Measurements from ENCODE around the gene MACROH2A2.

MACROH2A2 gene

DNA sequence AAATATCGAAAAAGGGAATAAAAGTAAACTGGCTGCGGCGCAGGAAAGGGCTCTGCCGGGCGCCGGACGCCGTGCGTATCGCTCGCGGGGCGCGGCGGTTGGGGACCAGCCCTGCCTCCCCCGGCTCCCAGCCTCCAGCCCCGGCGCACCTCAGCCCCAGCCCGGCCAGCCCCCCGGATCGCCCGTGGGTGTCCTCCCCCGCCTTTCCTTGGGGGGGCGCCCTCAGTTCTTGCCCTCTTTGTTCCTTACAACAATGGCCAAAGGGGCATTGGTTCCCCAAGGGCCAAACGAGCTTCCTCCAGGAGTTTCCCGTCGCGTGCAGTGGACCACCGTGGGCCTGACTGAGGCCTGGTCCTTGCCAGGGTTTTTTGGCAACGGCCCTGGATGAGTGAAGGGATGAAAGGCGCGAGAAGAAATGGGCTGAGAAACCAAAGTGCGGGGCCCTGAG, 1.2 kb downstream of the MACROH2A2 start:
- no peak overlapping the region for H2AFZ ChIP-seq (ENCODE audit: low read depth, low read length)
- no peaks in the 10 kb centered on the region for H4K20me1 ChIP-seq (ENCODE audit: insufficient read depth, low read length)
- no peak overlapping the region for H3K4me3 ChIP-seq (ENCODE audit: low read length)
- H3K27ac ChIP-seq (ENCODE audit: low read length), result no peak overlapping the region
- peaks cover 9% of the 10 kb centered on the region; the same call in 1 of the 2 replicates for H3K27me3 ChIP-seq (ENCODE audit: low read depth, low read length)
- no peak overlapping the region for H3K4me2 ChIP-seq (ENCODE audit: low read length)
- no peaks in the 10 kb centered on the region for H3K79me2 ChIP-seq (ENCODE audit: low read length)
- H3K9me3 ChIP-seq (ENCODE audit: insufficient read depth, low read length), result no peaks in the 10 kb centered on the region
- no peak overlapping the region for H3K9ac ChIP-seq (ENCODE audit: low read length)
- H3K4me1 ChIP-seq (ENCODE audit: low read length), result no peaks in the 10 kb centered on the region
- no peaks in the 10 kb centered on the region for H3K36me3 ChIP-seq (replicated peaks; ENCODE audit: low read depth, low read length)
- TF ChIP-seq, protein P1, sequence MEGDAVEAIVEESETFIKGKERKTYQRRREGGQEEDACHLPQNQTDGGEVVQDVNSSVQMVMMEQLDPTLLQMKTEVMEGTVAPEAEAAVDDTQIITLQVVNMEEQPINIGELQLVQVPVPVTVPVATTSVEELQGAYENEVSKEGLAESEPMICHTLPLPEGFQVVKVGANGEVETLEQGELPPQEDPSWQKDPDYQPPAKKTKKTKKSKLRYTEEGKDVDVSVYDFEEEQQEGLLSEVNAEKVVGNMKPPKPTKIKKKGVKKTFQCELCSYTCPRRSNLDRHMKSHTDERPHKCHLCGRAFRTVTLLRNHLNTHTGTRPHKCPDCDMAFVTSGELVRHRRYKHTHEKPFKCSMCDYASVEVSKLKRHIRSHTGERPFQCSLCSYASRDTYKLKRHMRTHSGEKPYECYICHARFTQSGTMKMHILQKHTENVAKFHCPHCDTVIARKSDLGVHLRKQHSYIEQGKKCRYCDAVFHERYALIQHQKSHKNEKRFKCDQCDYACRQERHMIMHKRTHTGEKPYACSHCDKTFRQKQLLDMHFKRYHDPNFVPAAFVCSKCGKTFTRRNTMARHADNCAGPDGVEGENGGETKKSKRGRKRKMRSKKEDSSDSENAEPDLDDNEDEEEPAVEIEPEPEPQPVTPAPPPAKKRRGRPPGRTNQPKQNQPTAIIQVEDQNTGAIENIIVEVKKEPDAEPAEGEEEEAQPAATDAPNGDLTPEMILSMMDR (IDR thresholded peaks at IDR 0.05; ENCODE audit: low read depth, low read length), result no peak
- no peak for TF ChIP-seq EZH2phosphoT487 (IDR thresholded peaks at IDR 0.05; ENCODE audit: low read depth)

- Histone ChIP-seq H2AFZ (ENCODE audit: low read depth, low read length) (no peak overlapping the region), H3K4me3 (ENCODE audit: low read length) (no peak overlapping the region), H3K9ac (ENCODE audit: low read length) (no peak overlapping the region), H4K20me1 (ENCODE audit: insufficient read depth, low read length) (no peaks in the 10 kb centered on the region), H3K27ac (ENCODE audit: low read length) (no peak overlapping the region), H3K9me3 (ENCODE audit: insufficient read depth, low read length) (no peaks in the 10 kb centered on the region), H3K36me3 (replicated peaks; ENCODE audit: low read depth, low read length) (no peaks in the 10 kb centered on the region), H3K4me1 (ENCODE audit: low read length) (no peaks in the 10 kb centered on the region), H3K79me2 (ENCODE audit: low read length) (no peaks in the 10 kb centered on the region), H3K27me3 (ENCODE audit: low read depth, low read length) (peaks cover 8% of the 10 kb centered on the region; the same call in 1 of the 2 replicates), H3K4me2 (ENCODE audit: low read length) (no peak overlapping the region)
- TF ChIP-seq, protein P1 (IDR thresholded peaks at IDR 0.05; ENCODE audit: low read depth, low read length), result no peak
- TF ChIP-seq EZH2phosphoT487 (IDR thresholded peaks at IDR 0.05; ENCODE audit: low read depth), result no peak
These were observed 2.3 kb downstream of the MACROH2A2 start for GRCh38 chr10:70054902-70055301.

DNA sequence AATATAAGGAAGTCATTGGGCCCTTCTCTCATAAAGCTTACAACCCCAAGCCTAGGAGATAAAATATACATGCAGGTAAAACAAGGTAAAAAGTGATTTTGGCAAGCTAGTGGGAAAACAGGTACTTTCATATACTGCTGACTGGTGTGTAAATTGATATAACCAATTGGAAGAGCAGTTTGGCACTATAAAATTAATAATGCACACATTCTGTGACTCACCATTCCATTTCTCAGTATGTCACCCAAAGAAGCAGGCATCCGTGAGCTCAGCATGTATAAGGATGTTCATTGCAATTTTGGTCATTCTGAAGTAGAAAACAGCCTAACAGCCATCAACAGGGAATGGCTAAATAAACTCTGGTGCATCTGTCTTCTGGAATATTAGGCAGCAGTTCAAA, 2.9 kb downstream of the MACROH2A2 start:
- TF ChIP-seq EZH2phosphoT487 (IDR thresholded peaks at IDR 0.05; ENCODE audit: low read depth), result no peak
- TF ChIP-seq, protein P1 (IDR thresholded peaks at IDR 0.05; ENCODE audit: low read depth, low read length), result no peak
- peaks cover 6% of the 10 kb centered on the region; the same call in 1 of the 2 replicates for H3K27me3 ChIP-seq (ENCODE audit: low read depth, low read length)
- no peak overlapping the region for H3K9ac ChIP-seq (ENCODE audit: low read length)
- no peaks in the 10 kb centered on the region for H3K36me3 ChIP-seq (replicated peaks; ENCODE audit: low read depth, low read length)
- no peak overlapping the region for H3K27ac ChIP-seq (ENCODE audit: low read length)
- H3K4me1 ChIP-seq (ENCODE audit: low read length), result no peaks in the 10 kb centered on the region
- no peaks in the 10 kb centered on the region for H3K79me2 ChIP-seq (ENCODE audit: low read length)
- no peak overlapping the region for H2AFZ ChIP-seq (ENCODE audit: low read depth, low read length)
- H4K20me1 ChIP-seq (ENCODE audit: insufficient read depth, low read length), result no peaks in the 10 kb centered on the region
- H3K9me3 ChIP-seq (ENCODE audit: insufficient read depth, low read length), result no peaks in the 10 kb centered on the region
- no peak overlapping the region for H3K4me2 ChIP-seq (ENCODE audit: low read length)
- H3K4me3 ChIP-seq (ENCODE audit: low read length), result no peak overlapping the region

GRCh38 chr10:70057306-70057705, 4.7 kb downstream of the MACROH2A2 start:
- H3K9me3 ChIP-seq (ENCODE audit: insufficient read depth, low read length), result no peaks in the 10 kb centered on the region
- H4K20me1 ChIP-seq (ENCODE audit: insufficient read depth, low read length), result no peaks in the 10 kb centered on the region
- no peak overlapping the region for H3K4me2 ChIP-seq (ENCODE audit: low read length)
- H3K9ac ChIP-seq (ENCODE audit: low read length), result no peak overlapping the region
- no peaks in the 10 kb centered on the region for H3K27me3 ChIP-seq (ENCODE audit: low read depth, low read length)
- H3K4me1 ChIP-seq (ENCODE audit: low read length), result no peaks in the 10 kb centered on the region
- TF ChIP-seq, protein P1 (IDR thresholded peaks at IDR 0.05; ENCODE audit: low read depth, low read length), result no peak
- no peak for TF ChIP-seq EZH2phosphoT487 (IDR thresholded peaks at IDR 0.05; ENCODE audit: low read depth)
- H3K27ac ChIP-seq (ENCODE audit: low read length), result no peak overlapping the region
- no peak overlapping the region for H2AFZ ChIP-seq (ENCODE audit: low read depth, low read length)
- H3K79me2 ChIP-seq (ENCODE audit: low read length), result no peaks in the 10 kb centered on the region
- no peak overlapping the region for H3K4me3 ChIP-seq (ENCODE audit: low read length)
- no peaks in the 10 kb centered on the region for H3K36me3 ChIP-seq (replicated peaks; ENCODE audit: low read depth, low read length)

All from OCI-LY3 (cell line).